Ascending aorta (tissue), 2 donors: ENCODE data around the gene OR52E4. TPM values are rescaled to one million over a fixed set of nuclear protein-coding genes. Genes with fewer than 3 reads are reported as not detected.

Experiments used
- DNase-seq, 2 donors: peaks; one replicate each; pipeline ENCODE4 v3.0.0-alpha.2; 2019; ENCODE audit warnings: low spot score in 2 of 2
- H3K27ac ChIP-seq, 2 donors: fragments of 200-600 bp; sonication (generic); one replicate each; pipeline ENCODE4 v1.5.1; 2016 to 2017; ENCODE audit warnings: mild to moderate bottlenecking in 1 of 2
- H3K27me3 ChIP-seq: fragments of 200-600 bp; sonication (generic); one replicate; pipeline ENCODE4 v1.5.1; 2017
- H3K36me3 ChIP-seq, 2 donors: fragments of 200-600 bp; sonication (generic); one replicate each; pipeline ENCODE4 v1.5.1; 2016
- H3K4me1 ChIP-seq, 2 donors: fragments of 200-600 bp; sonication (generic); one replicate each; pipeline ENCODE4 v1.5.1; 2016 to 2017; ENCODE audit warnings: mild to moderate bottlenecking in 1 of 2
- H3K4me3 ChIP-seq, 2 donors: fragments of 200-600 bp; sonication (generic); one replicate each; pipeline ENCODE4 v1.5.1; 2016 to 2017; ENCODE audit warnings: mild to moderate bottlenecking in 1 of 2
- H3K9me3 ChIP-seq, 2 donors: fragments of 200-600 bp; sonication (generic); one replicate each; pipeline ENCODE4 v1.5.1; 2016
- intact Hi-C: fragments of 100-400 bp; cut with DNase I; formaldehyde crosslinking; loops from one replicate; pipeline ENCODE4 v1.15.1; 2023
- total RNA-seq: library from RNA; depleted of rRNA; stranded (reverse); fragments of >200 nt; gene quantifications from one replicate; pipeline ENCODE4 v1.1.0, GENCODE V29; 2016
- TF ChIP-seq, protein P1 (sequence below), 3 experiments: fragments of 200-600 bp in 2 of 3; fragments of 450-650 bp in 1 of 3; sonication (generic) in 2 of 3; IDR thresholded peaks; one replicate each; pipeline ENCODE4 v1.5.1; 2016 to 2019; ENCODE audit warnings: antibody characterized with exemption in 3 of 3, mild to moderate bottlenecking in 1 of 3, moderate library complexity in 1 of 3

Gene OR52E4
- total RNA-seq, 1 donor from 2014 or later = not detected

GRCh38 chr11:5922749-5923426 lies 42.5 kb downstream of the OR52E4 start:
- intact Hi-C loops = no loop called here
- no peaks in the 10 kb centered on the region for H3K4me1 ChIP-seq
- no peaks in the 10 kb centered on the region for H3K36me3 ChIP-seq
- no peaks in the 10 kb centered on the region for H3K9me3 ChIP-seq
- no peak overlapping the region for H3K27ac ChIP-seq
- TF ChIP-seq, protein P1, sequence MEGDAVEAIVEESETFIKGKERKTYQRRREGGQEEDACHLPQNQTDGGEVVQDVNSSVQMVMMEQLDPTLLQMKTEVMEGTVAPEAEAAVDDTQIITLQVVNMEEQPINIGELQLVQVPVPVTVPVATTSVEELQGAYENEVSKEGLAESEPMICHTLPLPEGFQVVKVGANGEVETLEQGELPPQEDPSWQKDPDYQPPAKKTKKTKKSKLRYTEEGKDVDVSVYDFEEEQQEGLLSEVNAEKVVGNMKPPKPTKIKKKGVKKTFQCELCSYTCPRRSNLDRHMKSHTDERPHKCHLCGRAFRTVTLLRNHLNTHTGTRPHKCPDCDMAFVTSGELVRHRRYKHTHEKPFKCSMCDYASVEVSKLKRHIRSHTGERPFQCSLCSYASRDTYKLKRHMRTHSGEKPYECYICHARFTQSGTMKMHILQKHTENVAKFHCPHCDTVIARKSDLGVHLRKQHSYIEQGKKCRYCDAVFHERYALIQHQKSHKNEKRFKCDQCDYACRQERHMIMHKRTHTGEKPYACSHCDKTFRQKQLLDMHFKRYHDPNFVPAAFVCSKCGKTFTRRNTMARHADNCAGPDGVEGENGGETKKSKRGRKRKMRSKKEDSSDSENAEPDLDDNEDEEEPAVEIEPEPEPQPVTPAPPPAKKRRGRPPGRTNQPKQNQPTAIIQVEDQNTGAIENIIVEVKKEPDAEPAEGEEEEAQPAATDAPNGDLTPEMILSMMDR (IDR thresholded peaks at IDR 0.05) = no peak
- no peak overlapping the region for H3K4me3 ChIP-seq
- DNase-seq = no peak
- no peaks in the 10 kb centered on the region for H3K27me3 ChIP-seq

DNA sequence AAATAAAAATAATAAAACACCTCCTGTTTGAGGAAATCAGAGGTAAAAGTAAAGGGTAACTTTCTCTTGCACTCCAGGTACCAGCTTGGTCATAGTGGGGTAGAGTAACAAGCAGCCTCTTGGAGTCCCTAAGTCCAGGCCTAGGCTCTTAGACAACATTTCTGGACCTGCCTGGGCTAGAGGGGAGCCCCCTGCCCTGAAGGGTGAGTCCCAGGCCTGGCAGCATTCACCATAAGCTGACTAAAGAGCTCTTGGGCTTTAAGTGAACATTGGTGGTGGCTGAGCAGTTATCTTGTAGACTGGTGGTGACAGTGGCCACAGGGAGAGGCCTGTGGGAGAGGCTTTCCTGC lies 43.0 kb downstream of the OR52E4 start:
- DNase-seq = no peak
- no peaks in the 10 kb centered on the region for H3K9me3 ChIP-seq
- no peak overlapping the region for H3K27ac ChIP-seq
- no peaks in the 10 kb centered on the region for H3K36me3 ChIP-seq
- intact Hi-C loops = no loop called here
- no peaks in the 10 kb centered on the region for H3K27me3 ChIP-seq
- H3K4me1 ChIP-seq = no peaks in the 10 kb centered on the region
- TF ChIP-seq, protein P1 (IDR thresholded peaks at IDR 0.05) = no peak
- no peak overlapping the region for H3K4me3 ChIP-seq

- TF ChIP-seq, protein P1 (IDR thresholded peaks at IDR 0.05) = no peak
- Histone ChIP-seq H3K27me3 (no peaks in the 10 kb centered on the region), H3K36me3 (no peaks in the 10 kb centered on the region), H3K27ac (no peak overlapping the region), H3K9me3 (no peaks in the 10 kb centered on the region), H3K4me1 (no peaks in the 10 kb centered on the region), H3K4me3 (no peak overlapping the region)
- DNase-seq = no peak
- intact Hi-C loops = no loop called here
These were observed 43.4 kb downstream of the OR52E4 start for GRCh38 chr11:5923794-5924193.

GRCh38 chr11:5928271-5928670 lies 47.8 kb downstream of the OR52E4 start:
- TF ChIP-seq, protein P1 (IDR thresholded peaks at IDR 0.05) = no peak
- Histone ChIP-seq H3K27ac (no peak overlapping the region), H3K36me3 (no peaks in the 10 kb centered on the region), H3K4me3 (no peak overlapping the region), H3K9me3 (no peaks in the 10 kb centered on the region), H3K27me3 (no peaks in the 10 kb centered on the region), H3K4me1 (no peaks in the 10 kb centered on the region)
- no peak for DNase-seq
- intact Hi-C loops = no loop called here

DNA sequence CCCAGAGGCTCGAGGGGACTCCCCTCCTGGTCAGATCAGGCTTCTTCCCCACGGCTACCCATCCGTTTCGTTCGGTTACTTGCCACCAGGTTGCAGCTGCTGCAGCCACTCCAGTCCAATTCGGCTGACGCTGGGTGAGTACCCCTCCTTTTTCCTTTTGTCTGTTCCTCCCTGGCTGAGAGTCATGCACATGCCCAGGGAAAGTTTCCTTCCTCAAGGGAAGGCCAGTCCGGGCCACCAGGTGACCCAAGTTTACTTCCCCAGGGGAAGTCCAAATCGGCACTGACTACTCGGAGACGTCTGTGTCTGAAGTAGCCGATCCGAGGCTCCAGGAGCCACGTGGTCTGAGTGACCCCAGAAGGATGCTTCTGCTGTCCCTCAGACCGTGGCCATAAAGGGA lies 48.4 kb downstream of the OR52E4 start:
- H3K4me1 ChIP-seq = no peaks in the 10 kb centered on the region
- no peak overlapping the region for H3K27ac ChIP-seq
- H3K4me3 ChIP-seq = no peak overlapping the region
- no peaks in the 10 kb centered on the region for H3K27me3 ChIP-seq
- intact Hi-C loops = no loop called here
- no peaks in the 10 kb centered on the region for H3K36me3 ChIP-seq
- DNase-seq = no peak
- TF ChIP-seq, protein P1 (IDR thresholded peaks at IDR 0.05) = no peak
- no peaks in the 10 kb centered on the region for H3K9me3 ChIP-seq
